HG02588 (cell line): Measurements from ENCODE around the gene SMAGP.
"Not testable (repeated sequence)": the region's sequence is repeated elsewhere in the genome, so short reads cannot be mapped to it uniquely, and the experiment has no call there.

Experiments used
- ATAC-seq: cut with Tn5 transposase; IDR thresholded peaks from one replicate; pipeline ENCODE4 v1.9.1; 2021; ENCODE audit warnings: mild to moderate bottlenecking, moderate library complexity; ENCODE audit not compliant: unreplicated experiment

The SMAGP gene, protein sequence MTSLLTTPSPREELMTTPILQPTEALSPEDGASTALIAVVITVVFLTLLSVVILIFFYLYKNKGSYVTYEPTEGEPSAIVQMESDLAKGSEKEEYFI

GRCh38 chr12:51270067-51270950 is at the start of gene SMAGP:
Gene SMAGP (minus strand): TSS chr12:51270415. CDS start chr12:51269278, 1,137 bp downstream.
- peak; percentile 67 for ATAC-seq

DNA sequence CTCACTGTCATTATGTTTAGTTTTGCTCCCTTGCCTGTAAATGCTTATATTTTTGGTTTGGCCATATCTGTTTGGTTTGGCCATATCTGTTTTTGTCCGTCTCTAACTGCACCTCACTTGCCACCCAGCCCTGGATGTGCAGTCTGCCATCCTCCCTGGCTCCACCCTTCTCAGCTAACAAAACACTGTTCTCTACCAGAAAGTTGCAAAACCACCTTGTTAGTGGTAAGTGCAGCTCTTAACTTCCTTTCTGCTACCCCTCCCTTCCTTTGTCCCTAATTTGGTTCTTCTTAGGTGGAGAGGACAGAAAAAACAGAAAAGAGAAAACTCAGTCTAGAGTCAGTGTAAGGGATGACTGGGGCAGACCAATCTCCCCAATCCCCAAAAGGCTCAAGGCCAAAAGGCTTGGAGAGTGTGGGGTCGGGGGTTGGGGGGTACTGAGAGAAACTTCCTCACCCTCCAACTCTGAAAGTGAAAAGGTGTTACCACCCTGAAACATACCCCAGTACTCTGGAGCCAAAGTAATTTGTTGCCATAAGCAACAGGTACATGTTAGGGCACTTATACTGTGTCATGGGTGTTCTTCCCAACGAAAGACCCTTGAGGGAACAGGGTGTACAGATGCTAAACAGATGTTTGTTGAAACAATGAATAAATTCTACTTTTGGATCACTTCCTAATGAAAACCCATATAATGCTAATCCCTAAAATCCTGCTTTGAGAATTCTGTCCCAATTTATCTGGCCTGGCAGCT is 48.8 kb upstream of the SMAGP start:
- ATAC-seq, result no peak

DNA sequence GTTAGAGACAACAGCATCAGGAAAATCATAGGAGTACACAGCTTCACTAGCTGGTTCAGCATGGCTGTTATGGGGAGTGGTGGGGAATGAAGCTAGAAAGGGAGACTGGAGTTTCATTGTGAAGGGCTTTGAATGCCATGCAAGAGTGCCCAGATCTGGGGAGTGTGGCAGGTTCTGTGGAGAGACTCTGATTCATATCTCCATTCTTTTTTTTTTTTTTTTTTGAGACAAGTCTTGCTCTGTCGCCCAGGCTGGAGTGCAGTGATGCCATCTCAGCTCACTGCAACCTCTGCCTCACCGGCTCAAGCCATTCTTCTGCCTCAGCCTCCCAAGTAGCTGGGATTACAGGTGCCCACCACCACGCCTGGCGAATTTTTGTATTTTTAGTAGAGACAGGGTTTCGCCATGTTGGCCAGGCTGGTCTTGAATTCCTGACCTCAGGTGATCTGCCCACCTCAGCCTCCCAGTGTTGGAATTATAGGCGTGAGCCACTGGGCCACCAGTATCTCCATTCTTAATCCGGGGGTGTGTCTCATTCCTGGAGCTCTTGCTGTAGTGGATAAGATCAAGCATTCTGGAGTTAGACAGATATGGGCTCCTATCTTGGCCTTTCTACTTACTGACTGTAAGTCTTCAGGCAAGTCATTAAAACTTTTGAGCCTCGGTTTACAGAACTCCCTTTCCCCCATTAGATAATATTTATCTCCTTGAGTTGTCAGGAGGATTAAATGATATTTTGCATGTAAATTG is 48.0 kb upstream of the SMAGP start:
- ATAC-seq, result not testable (repeated sequence)

DNA sequence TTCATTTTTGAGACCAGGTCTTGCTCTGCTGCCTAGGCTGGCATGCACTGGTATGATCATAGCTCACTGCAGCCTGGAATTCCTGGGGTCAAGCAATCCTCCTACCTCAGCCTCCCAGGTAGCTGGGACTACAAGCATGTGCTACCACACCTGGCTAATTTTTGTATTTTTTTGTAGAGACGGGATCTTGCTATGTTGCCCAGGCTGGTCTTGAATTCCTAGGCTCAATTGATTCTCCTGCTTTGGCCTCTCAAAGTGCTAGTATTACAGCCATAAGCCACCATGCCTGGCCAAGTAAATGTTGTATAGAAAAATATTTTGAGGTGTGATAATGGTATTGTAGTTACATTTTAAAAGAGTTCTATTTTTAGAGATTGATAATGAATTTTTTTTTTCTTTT is 41.2 kb upstream of the SMAGP start:
- ATAC-seq, result no peak

GRCh38 chr12:51307655-51308593 is 37.7 kb upstream of the SMAGP start:
- ATAC-seq, result no peak

DNA sequence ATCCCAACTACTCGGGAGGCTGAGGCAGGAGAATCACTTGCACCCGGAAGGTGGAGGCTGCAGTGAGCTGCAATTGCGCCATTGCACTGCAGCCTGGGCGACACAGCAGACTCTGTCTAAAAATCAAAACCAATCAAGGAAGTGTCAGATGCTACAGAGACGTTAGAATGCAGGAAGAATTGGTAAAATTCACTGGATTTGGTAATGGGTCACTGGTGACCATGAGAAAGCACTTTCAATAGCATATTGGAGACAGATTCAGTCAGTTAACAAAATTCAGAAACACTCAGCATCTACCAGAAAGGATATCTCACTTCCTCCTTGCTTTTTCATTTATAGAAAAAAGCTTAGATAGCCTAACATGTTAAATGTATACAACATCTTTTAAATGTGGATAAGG is 36.3 kb upstream of the SMAGP start:
- ATAC-seq, result no peak

DNA sequence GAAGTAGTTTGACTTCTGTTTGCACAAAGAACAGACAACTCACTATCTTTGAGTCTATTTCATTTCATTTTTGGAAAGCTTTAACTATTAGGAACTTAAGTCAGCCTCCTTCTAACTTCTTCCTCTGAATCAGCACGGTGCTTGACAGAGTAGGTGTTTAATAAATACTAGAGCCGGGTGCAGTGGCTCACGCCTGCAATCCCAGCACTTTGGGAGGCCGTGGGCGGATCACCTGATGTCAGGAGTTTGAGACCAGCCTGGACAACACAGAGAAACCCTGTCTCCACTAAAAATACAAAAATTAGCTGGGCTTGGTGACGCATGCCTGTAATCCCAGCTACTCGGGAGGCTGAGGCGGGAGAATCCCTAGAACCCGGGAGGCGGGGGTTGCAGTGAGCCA is 30.6 kb upstream of the SMAGP start:
- not testable (repeated sequence) for ATAC-seq

DNA sequence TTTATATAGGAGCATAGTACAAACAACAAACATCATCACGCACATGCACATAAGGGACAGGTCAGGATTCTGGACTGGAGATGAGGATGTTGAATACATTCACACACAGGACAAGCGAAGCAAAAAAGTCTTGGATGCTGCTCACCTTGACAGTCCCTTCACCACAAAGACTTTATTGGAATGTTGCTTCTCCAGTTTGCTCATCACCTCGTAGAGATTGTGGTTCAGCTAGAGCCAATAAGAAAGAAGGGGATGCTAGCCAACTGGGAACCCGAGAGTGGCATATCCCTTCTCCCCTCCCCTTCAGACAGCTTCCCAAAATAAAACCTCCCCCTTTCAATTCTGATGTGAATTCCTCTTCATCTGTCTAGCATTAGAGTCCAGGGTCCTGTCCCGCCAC is 25.4 kb upstream of the SMAGP start:
- ATAC-seq, result no peak

DNA sequence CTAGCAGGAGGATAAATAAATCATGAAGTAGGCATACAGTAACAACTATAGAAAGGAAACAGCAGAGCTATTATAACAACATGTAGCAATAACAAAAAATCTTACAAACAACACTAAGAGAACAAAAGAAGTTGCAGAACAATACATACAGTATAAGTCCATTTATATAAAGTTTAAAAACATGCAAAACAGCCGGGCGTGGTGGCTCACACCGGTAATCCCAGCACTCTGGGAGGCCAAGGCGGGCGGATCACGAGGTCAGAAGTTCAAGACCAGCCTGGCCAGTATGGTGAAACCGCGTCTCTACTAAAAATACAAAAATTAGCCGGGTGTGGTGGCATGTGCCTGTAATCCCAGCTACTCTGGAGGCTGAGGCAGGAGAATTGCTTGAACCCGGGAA is 23.9 kb upstream of the SMAGP start:
- not testable (repeated sequence) for ATAC-seq

GRCh38 chr12:51293696-51294095 is 23.5 kb upstream of the SMAGP start:
- ATAC-seq, result no peak

DNA sequence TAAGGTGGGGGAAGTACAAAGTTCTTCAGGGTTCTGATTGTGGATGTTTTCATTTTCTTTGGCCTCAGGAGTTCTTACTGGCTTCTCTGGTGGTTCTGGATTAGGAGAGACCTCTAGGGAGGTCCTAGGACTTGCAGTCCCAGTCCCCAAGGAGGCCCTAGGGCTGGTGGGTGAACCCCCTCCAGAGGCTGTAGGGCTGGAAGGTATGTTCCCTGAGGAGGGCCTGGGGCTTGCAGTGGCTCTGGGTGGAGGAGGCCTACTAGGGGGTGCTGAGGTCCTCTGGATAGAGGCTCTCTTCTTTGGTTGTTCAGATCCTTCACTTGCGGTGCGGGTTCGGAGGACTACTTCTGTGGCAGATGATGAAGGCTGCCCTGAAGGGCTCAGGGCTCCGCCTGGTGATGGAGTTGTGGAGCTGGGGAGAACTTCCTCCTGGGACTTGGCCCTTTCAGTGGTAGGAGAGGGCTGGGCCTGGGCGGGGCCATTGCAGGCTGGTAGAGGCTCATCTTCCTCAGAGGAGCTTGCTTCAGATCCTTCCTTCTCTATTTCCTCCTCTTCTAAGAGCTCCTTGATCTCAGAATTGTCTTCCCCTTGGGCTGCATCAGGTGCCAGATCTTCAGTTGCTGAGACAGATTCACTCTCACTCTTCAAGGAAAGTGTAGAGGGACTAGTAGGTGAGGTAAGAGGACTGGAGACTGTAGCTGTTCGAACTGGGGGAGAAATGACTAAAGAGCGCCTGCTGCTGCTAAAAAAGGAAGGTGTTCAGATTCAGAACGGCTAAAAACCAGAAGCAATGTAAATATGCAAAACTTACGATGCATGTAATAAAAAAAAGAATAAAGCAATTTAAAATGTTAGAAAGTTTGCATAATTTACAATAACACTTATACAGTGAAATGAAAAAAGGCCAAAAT is 21.6 kb upstream of the SMAGP start:
- not testable (repeated sequence) for ATAC-seq

GRCh38 chr12:51285843-51286242 is 15.6 kb upstream of the SMAGP start:
- ATAC-seq, result no peak

- no peak for ATAC-seq
Observed at GRCh38 chr12:51281202-51281924, 11.1 kb upstream of the SMAGP start.

DNA sequence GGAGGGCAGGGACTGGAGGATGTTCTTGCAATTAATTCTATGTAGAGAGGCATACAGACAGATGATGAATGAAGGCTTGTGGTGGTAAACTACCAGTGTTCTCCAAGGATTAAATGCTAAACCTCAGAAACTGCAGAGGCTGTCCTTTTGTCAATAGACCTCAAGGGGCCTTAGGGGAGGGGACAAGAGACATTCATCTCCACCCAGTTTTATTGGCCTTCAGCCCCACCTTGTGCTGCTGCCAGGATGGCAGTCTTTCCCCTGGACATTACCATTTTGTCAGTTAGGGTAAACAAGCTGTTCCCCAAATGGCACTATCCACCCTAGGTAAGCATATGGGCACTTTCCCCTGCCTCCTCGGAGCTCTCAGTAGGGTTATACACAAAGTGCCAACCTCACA is 4.9 kb upstream of the SMAGP start:
- ATAC-seq, result no peak

- not testable (repeated sequence) for ATAC-seq
Observed at GRCh38 chr12:51272810-51273209, 2.6 kb upstream of the SMAGP start.

DNA sequence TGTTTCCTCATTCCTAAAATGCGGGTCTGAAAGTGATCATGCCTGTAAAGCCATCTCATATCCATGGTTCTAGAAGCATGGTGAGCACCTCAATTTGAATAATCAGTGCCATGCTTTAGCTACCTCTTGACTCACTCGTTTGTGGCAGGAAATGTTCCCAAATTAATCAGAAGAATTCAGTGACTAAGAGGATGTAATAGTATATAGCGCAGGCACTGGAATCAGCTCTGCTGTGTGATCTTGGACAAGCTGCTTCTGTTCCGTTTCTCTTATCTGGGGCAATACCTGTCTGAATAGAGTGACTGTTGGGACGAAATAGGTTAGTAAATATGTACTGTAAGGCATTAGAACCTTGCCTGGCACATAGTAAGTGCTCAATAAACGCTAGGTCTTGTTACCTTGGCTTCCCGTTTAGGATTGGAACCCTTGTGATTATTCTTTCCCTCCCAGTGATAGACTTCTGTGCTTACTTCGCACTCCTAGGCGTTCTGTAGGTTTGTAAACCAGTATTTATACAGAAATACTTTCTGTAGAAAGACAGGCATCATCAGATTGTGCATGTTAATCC is 820 bp upstream of the SMAGP start:
- no peak for ATAC-seq

DNA sequence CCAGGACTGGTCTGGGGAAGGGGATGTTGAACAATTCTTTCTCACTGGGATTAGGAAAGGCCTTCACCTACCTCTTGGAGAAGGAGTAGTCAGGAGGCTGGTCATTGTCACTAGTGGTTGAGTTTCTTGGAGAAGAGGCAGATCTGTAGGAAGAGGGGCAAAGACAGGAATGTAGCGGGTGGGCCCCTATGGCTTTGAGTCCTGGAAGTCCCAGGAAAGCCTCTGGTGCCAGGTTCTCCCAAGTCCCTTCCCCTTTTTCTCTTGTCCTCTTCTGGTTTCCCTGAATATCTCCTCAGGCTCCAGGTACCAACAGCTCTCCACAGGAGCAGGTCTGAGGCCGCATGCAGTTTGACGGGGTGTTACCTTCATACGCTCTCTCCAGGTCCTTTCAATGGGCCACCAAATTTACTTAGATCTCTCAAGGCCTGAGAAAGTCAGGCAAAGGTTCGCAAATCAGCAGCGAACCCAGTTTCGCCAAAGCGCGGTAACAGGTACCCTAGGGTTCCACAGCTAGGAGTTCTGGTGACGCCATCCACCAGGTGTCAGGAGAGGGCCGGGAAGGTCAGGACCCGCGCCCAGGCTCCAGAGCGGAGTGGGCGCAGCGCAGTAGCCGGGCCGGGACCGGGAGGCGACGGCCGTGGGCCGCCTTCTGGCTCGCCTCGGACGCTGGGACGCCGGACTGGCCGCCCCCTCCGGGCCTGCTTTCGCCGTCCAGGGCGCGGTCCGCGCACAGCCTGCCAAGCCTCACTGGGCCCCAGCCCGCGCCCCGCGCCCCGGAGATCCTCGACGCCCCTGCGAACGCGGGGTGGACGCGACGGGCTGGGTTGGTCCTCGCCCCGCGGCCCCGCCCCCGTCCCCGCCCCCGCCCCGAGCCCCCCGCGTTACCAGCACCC is 795 bp downstream of the SMAGP start:
- ATAC-seq, result peak; percentile 33
